Fibroblast of mammary gland (primary cell): ENCODE data around the gene WASF1.
A peak's percentile ranks its signal among the peaks of the same experiment; 100 is the strongest.

Experiments
- DNase-seq: peaks from one replicate; pipeline ENCODE4 v3.0.0-alpha.2; 2010; ENCODE audit warnings: low read depth
- H3K4me3 ChIP-seq: 2 replicates; pipeline ENCODE4 v1.5.1; 2011; ENCODE audit warnings: low read depth, mild to moderate bottlenecking, low read length, moderate library complexity; ENCODE audit not compliant: control insufficient read depth
- CTCF ChIP-seq: conservative IDR thresholded peaks from 2 replicates; pipeline ENCODE4 v1.5.1; 2011; ENCODE audit warnings: low read depth, low read length, inconsistent platforms; ENCODE audit not compliant: control insufficient read depth, insufficient read depth

WASF1 gene

GRCh38 chr6:110191477-110191876 is 12.0 kb upstream of the WASF1 start:
- no peak overlapping the region for H3K4me3 ChIP-seq
- DNase-seq = no peak
- no peak for TF ChIP-seq CTCF

GRCh38 chr6:110190726-110191125 is 11.3 kb upstream of the WASF1 start:
- no peak for DNase-seq
- no peak for TF ChIP-seq CTCF
- H3K4me3 ChIP-seq = no peak overlapping the region

- no peak overlapping the region for H3K4me3 ChIP-seq
- DNase-seq = peak; percentile 39
- TF ChIP-seq CTCF = no peak
Observed at GRCh38 chr6:110188791-110189190, 9.3 kb upstream of the WASF1 start.

- no peak for DNase-seq
- H3K4me3 ChIP-seq = no peak overlapping the region
- no peak for TF ChIP-seq CTCF
Observed at GRCh38 chr6:110185879-110186278, 6.4 kb upstream of the WASF1 start.

- DNase-seq = no peak
- no peak overlapping the region for H3K4me3 ChIP-seq
- TF ChIP-seq CTCF = no peak
Observed at GRCh38 chr6:110183292-110183885, 3.9 kb upstream of the WASF1 start.

- DNase-seq = no peak
- no peak for TF ChIP-seq CTCF
- H3K4me3 ChIP-seq = peak overlapping the region; percentile 93
Observed at GRCh38 chr6:110181131-110182030, 1.9 kb upstream of the WASF1 start.
